DND-41 (cell line): ENCODE results near the gene GTF2H3.

Experiments used
- ATAC-seq: fragments of 200-7000 bp; cut with Tn5 transposase; 3 replicates; pipeline ENCODE4 v1.9.1; 2021; ENCODE audit warnings: low read depth; ENCODE audit not compliant: insufficient read depth
- DNase-seq: peaks from one replicate; pipeline ENCODE4 v3.0.0-alpha.2; 2020
- H2AFZ ChIP-seq: 2 replicates; pipeline ENCODE4 v1.6.0; 2012; ENCODE audit warnings: low read depth, low read length
- H3K27ac ChIP-seq: 2 replicates; pipeline ENCODE4 v1.5.1; 2012; ENCODE audit warnings: low read length, inconsistent platforms
- H3K27me3 ChIP-seq: fragments of 200-600 bp; sonication (generic); 2 replicates; pipeline ENCODE4 v1.6.0; 2012; ENCODE audit warnings: low read length, mild to moderate bottlenecking, inconsistent platforms; ENCODE audit not compliant: insufficient read depth, poor library complexity
- H3K36me3 ChIP-seq: 2 replicates; pipeline ENCODE4 v1.5.1; 2012; ENCODE audit warnings: low read length, inconsistent platforms; ENCODE audit not compliant: insufficient read depth
- H3K4me1 ChIP-seq: 2 replicates; pipeline ENCODE4 v1.5.1; 2012; ENCODE audit warnings: mild to moderate bottlenecking, low read length; ENCODE audit not compliant: insufficient read depth
- H3K4me2 ChIP-seq: 2 replicates; pipeline ENCODE4 v1.6.0; 2012; ENCODE audit warnings: mild to moderate bottlenecking, moderate library complexity, low read length, inconsistent platforms; ENCODE audit not compliant: insufficient read depth
- H3K4me3 ChIP-seq, 2 experiments: fragments of 200-600 bp in 1 of 2; shearing (Covaris generic) in 1 of 2; 2 replicates each; pipeline ENCODE4 v1.5.1; 2012 to 2016; ENCODE audit warnings: inconsistent platforms in 2 of 2, low read length in 2 of 2, mild to moderate bottlenecking in 2 of 2, low read depth in 1 of 2, moderate library complexity in 1 of 2
- H3K79me2 ChIP-seq: 2 replicates; pipeline ENCODE4 v1.6.0; 2012; ENCODE audit warnings: low read length, inconsistent platforms; ENCODE audit not compliant: insufficient read depth
- H3K9ac ChIP-seq: 2 replicates; pipeline ENCODE4 v1.6.0; 2012; ENCODE audit warnings: low read depth, mild to moderate bottlenecking, inconsistent platforms, low read length, moderate library complexity
- H3K9me3 ChIP-seq: 2 replicates; pipeline ENCODE4 v1.5.1; 2012; ENCODE audit warnings: low read length, moderate library complexity, mild to moderate bottlenecking, inconsistent platforms; ENCODE audit not compliant: insufficient read depth, severe bottlenecking
- H4K20me1 ChIP-seq: 2 replicates; pipeline ENCODE4 v1.6.0; 2012; ENCODE audit warnings: low read length; ENCODE audit not compliant: insufficient read depth
- CTCF ChIP-seq: IDR thresholded peaks from 2 replicates; pipeline ENCODE4 v1.5.1; 2012; ENCODE audit warnings: borderline replicate concordance, low read length, moderate library complexity, mild to moderate bottlenecking; ENCODE audit not compliant: poor library complexity, severe bottlenecking; ENCODE audit errors: extremely low read depth
- EZH2 ChIP-seq: IDR thresholded peaks from 3 replicates; pipeline ENCODE4 v1.6.1; 2012; ENCODE audit warnings: borderline replicate concordance, low read depth, mild to moderate bottlenecking, moderate library complexity, low read length, inconsistent platforms; ENCODE audit not compliant: severe bottlenecking

The GTF2H3 gene

GRCh38 chr12:123696646-123697045, 63.0 kb downstream of the GTF2H3 start:
- H4K20me1 ChIP-seq = no peaks in the 10 kb centered on the region
- H3K9ac ChIP-seq = no peak overlapping the region
- H3K36me3 ChIP-seq = peaks cover 22% of the 10 kb centered on the region
- no peak overlapping the region for H3K27ac ChIP-seq
- no peak overlapping the region for H3K4me3 ChIP-seq
- TF ChIP-seq EZH2 (no peak), CTCF (no peak)
- H3K4me1 ChIP-seq = no peaks in the 10 kb centered on the region
- no peak for DNase-seq
- no peaks in the 10 kb centered on the region for H3K9me3 ChIP-seq
- ATAC-seq = 0 out of 3 replicates have a peak, but pooled peaks have one; percentile 29
- no peak overlapping the region for H2AFZ ChIP-seq
- no peak overlapping the region for H3K4me2 ChIP-seq
- H3K79me2 ChIP-seq = no peaks in the 10 kb centered on the region
- no peaks in the 10 kb centered on the region for H3K27me3 ChIP-seq

- Histone ChIP-seq H3K36me3 (peaks cover 11% of the 10 kb centered on the region; the same call in 1 of the 2 replicates), H3K79me2 (no peaks in the 10 kb centered on the region), H3K27ac (no peak overlapping the region), H3K27me3 (no peaks in the 10 kb centered on the region), H3K9ac (no peak overlapping the region), H3K4me1 (no peaks in the 10 kb centered on the region; the same call in 1 of the 2 replicates), H3K4me2 (no peak overlapping the region), H2AFZ (no peak overlapping the region), H3K4me3 (no peak overlapping the region), H4K20me1 (no peaks in the 10 kb centered on the region), H3K9me3 (no peaks in the 10 kb centered on the region)
- ATAC-seq (peak; percentile 44; the same call in 1 of the 3 replicates), DNase-seq (no peak)
- TF ChIP-seq CTCF = no peak
- TF ChIP-seq EZH2 = no peak
Measured at GRCh38 chr12:123705935-123706334, 72.3 kb downstream of the GTF2H3 start.

GRCh38 chr12:123707466-123707865, 73.8 kb downstream of the GTF2H3 start:
- TF ChIP-seq CTCF = no peak
- no peak for TF ChIP-seq EZH2
- Histone ChIP-seq H3K27ac (no peak overlapping the region), H3K79me2 (peaks cover 2% of the 10 kb centered on the region), H3K4me1 (peaks cover 8% of the 10 kb centered on the region), H2AFZ (no peak overlapping the region), H3K4me2 (no peak overlapping the region), H3K27me3 (no peaks in the 10 kb centered on the region), H4K20me1 (no peaks in the 10 kb centered on the region), H3K36me3 (peaks cover 9% of the 10 kb centered on the region), H3K9ac (no peak overlapping the region), H3K9me3 (no peaks in the 10 kb centered on the region), H3K4me3 (no peak overlapping the region)
- DNase-seq (no peak), ATAC-seq (no peak)
